ENCODE results near the gene NOS1AP.

DNA sequence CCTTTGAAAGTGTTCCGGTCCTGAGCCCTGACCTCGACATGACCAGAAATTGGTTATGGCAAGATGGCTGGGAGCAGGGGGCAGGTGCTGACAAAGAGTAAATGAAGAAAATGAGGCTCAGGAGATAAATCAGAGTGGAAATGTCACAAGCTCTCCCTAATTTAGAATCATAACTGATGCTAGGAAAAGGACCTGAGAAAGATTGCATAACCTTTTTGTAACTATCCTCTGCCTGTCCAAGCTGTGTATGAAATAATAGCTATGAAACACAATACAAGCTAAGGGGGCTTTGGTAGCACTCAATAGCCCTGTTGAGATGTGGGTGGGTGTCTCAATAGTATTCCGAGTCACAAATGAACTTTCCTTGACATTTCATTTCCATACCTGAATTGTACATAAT lies 12.9 kb upstream of the NOS1AP start:
- TF ChIP-seq ZFP3 (CRISPR knock-in tag; IDR thresholded peaks at IDR 0.05), result no peak
- TF ChIP-seq, protein P1, sequence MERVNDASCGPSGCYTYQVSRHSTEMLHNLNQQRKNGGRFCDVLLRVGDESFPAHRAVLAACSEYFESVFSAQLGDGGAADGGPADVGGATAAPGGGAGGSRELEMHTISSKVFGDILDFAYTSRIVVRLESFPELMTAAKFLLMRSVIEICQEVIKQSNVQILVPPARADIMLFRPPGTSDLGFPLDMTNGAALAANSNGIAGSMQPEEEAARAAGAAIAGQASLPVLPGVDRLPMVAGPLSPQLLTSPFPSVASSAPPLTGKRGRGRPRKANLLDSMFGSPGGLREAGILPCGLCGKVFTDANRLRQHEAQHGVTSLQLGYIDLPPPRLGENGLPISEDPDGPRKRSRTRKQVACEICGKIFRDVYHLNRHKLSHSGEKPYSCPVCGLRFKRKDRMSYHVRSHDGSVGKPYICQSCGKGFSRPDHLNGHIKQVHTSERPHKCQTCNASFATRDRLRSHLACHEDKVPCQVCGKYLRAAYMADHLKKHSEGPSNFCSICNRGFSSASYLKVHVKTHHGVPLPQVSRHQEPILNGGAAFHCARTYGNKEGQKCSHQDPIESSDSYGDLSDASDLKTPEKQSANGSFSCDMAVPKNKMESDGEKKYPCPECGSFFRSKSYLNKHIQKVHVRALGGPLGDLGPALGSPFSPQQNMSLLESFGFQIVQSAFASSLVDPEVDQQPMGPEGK (CRISPR knock-in tag; IDR thresholded peaks at IDR 0.05; ENCODE audit: borderline replicate concordance), result no peak
- TF ChIP-seq, protein P2, sequence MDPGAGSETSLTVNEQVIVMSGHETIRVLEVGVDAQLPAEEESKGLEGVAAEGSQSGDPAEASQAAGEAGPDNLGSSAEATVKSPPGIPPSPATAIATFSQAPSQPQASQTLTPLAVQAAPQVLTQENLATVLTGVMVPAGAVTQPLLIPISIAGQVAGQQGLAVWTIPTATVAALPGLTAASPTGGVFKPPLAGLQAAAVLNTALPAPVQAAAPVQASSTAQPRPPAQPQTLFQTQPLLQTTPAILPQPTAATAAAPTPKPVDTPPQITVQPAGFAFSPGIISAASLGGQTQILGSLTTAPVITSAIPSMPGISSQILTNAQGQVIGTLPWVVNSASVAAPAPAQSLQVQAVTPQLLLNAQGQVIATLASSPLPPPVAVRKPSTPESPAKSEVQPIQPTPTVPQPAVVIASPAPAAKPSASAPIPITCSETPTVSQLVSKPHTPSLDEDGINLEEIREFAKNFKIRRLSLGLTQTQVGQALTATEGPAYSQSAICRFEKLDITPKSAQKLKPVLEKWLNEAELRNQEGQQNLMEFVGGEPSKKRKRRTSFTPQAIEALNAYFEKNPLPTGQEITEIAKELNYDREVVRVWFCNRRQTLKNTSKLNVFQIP (CRISPR knock-in tag; IDR thresholded peaks at IDR 0.05; ENCODE audit: borderline replicate concordance, low read depth), result no peak
- no peak for TF ChIP-seq BACH2 (CRISPR knock-in tag; IDR thresholded peaks at IDR 0.05; ENCODE audit: borderline replicate concordance)
- TF ChIP-seq ESRRG (CRISPR knock-in tag; IDR thresholded peaks at IDR 0.05), result no peak
- no peak for TF ChIP-seq RARB (CRISPR knock-in tag; IDR thresholded peaks at IDR 0.05)

Measured in SK-N-SH treated with all-trans-retinoic acid at 6 μM for 48 hours (cell line).